IPS-20b (cell line): ENCODE measurements around the gene PPP2R2D.

Source experiments
- H3K27ac ChIP-seq: one replicate; pipeline ENCODE4 v1.5.1; 2013; ENCODE audit warnings: low read length
- H3K27me3 ChIP-seq: 2 replicates; pipeline ENCODE4 v1.6.1; 2013; ENCODE audit warnings: mild to moderate bottlenecking, low read length, inconsistent platforms; ENCODE audit not compliant: insufficient read depth
- H3K36me3 ChIP-seq: 2 replicates; pipeline ENCODE4 v1.6.1; 2013; ENCODE audit warnings: low read depth, mild to moderate bottlenecking, inconsistent platforms, low read length, moderate library complexity; ENCODE audit not compliant: insufficient read depth
- H3K4me1 ChIP-seq: 2 replicates; pipeline ENCODE4 v1.6.1; 2013; ENCODE audit warnings: mild to moderate bottlenecking, control low read depth, inconsistent platforms, low read length, moderate library complexity; ENCODE audit not compliant: insufficient read depth
- H3K4me3 ChIP-seq: 2 replicates; pipeline ENCODE4 v1.5.1; 2013; ENCODE audit warnings: mild to moderate bottlenecking, low read length, inconsistent platforms
- H3K9ac ChIP-seq: 2 replicates; pipeline ENCODE4 v1.6.1; 2013; ENCODE audit warnings: low read depth, mild to moderate bottlenecking, inconsistent platforms, low read length, moderate library complexity
- H3K9me3 ChIP-seq: 2 replicates; pipeline ENCODE4 v1.6.1; 2013; ENCODE audit warnings: mild to moderate bottlenecking, low read depth, low read length, inconsistent platforms; ENCODE audit not compliant: insufficient read depth

The PPP2R2D gene

DNA sequence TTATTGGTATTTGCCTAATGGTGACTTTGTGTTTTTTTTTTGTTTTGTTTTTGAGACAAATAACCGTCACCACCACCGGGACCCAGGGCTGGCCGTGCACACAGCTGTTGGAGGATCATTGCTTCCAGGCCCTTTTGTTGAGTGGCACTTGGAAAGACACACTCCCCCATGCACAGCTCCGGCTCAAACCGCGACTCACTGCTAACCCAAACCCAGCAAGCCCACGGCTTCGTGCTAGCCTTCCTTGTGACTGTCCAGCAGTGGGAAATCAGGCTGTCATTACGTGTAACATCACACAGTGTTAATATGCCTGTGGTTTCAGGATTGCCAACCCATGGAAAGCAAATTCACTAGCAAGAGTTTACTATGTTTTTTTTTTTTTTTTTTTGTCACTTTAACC is 63.5 kb downstream of the PPP2R2D start:
- Histone ChIP-seq H3K9ac (no peak overlapping the region), H3K27me3 (no peaks in the 10 kb centered on the region), H3K4me3 (no peak overlapping the region), H3K36me3 (peaks cover 26% of the 10 kb centered on the region), H3K27ac (no peak overlapping the region), H3K4me1 (no peaks in the 10 kb centered on the region), H3K9me3 (no peaks in the 10 kb centered on the region)

DNA sequence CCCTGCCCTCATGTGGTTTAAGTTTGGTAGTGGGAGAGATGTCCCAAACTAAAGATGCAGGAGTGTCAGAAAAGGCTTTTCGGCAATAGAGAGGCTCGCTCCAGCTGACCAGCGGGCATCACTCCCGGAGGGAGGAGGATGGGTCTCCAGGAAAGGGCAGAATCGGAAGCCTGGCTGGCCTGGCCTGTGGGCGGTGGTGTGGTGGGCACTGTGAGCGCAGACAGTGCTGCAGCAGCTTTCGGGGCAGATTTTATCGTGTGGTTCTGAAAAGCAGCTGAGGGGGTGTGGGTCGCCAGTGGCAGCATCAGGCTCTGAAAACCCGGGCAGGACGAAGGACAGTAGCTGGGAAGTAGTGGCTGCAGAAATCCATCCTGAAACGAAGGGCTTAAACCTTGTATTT is 68.1 kb downstream of the PPP2R2D start:
- H3K9ac ChIP-seq, result no peak overlapping the region
- H3K9me3 ChIP-seq, result no peaks in the 10 kb centered on the region
- no peaks in the 10 kb centered on the region for H3K27me3 ChIP-seq
- H3K27ac ChIP-seq, result no peak overlapping the region
- H3K4me3 ChIP-seq, result no peak overlapping the region
- peaks cover 45% of the 10 kb centered on the region for H3K36me3 ChIP-seq
- H3K4me1 ChIP-seq, result no peaks in the 10 kb centered on the region

DNA sequence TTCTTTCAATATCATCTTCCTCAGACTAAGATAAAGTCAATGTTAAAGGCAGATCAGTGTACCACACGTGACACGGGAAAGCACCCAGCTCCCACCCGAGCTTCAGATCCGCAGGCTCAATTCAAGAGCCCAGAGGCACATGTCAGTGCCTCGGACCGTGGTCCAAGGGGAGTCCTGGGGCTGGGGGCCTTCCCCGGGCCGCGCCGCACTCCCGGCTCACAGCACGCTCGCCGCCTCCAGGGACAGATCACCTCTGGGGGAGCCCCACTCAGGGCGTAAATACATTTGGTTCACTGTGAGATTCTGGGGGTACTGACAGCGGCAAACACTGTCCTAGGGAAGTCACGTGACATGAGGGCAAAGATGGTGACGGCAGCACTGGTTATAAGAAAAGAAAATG is 70.1 kb downstream of the PPP2R2D start:
- no peak overlapping the region for H3K4me3 ChIP-seq
- H3K9ac ChIP-seq, result no peak overlapping the region
- H3K27me3 ChIP-seq, result no peaks in the 10 kb centered on the region
- H3K27ac ChIP-seq, result no peak overlapping the region
- no peaks in the 10 kb centered on the region for H3K4me1 ChIP-seq
- H3K36me3 ChIP-seq, result peaks cover 45% of the 10 kb centered on the region
- H3K9me3 ChIP-seq, result no peaks in the 10 kb centered on the region

DNA sequence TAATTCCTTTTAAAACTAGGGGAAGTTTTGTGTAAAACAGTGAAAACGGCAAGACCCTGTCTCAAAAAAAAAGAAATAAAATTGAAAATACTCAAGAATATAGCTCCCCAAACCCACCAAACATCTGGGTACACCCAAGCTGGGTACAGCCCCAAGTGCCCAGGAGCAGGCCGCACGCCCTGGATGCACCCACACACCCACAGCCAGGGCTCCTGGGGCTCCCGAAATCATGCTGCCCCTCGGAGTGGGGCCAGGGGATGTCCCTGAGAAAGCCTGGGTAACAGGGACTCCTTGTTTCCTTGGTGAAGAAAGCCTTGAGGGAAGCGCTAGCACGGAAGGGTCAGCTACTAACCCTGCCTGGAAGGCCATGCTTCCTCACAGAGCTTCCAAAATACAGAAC is 70.8 kb downstream of the PPP2R2D start:
- Histone ChIP-seq H3K4me1 (no peaks in the 10 kb centered on the region), H3K36me3 (peaks cover 40% of the 10 kb centered on the region), H3K9ac (no peak overlapping the region), H3K4me3 (no peak overlapping the region), H3K27me3 (no peaks in the 10 kb centered on the region), H3K9me3 (no peaks in the 10 kb centered on the region), H3K27ac (no peak overlapping the region)

DNA sequence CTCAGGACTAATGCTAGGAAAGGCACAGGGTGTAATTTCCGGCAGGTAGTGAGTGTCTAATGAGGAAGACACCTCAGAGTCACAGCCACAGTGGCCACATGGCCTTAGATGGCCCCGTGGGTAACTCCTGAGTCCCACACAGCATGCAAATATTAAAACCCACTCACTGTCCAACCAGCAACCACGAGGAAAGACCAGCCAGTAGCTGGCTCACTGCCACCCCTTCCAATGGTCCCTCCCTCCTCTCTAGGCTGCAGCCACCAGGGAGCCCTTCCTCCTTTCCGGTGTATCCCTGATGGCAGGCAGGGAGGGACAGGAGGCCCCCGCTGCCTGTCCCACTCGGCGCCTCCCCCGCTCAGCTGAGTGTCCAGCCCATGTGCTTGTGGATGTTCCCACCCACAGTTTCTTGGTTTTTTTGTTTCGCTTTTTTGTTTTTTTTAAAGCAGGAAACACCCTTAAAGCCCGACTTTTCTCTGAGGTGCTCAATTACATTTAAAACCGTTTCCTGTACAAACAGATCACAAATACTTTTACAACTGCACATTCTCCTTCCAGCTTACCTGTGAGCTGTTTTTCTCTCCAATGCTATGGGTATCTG is 71.8 kb downstream of the PPP2R2D start:
- no peaks in the 10 kb centered on the region for H3K9me3 ChIP-seq
- H3K27ac ChIP-seq, result no peak overlapping the region
- H3K9ac ChIP-seq, result no peak overlapping the region
- no peak overlapping the region for H3K4me3 ChIP-seq
- no peaks in the 10 kb centered on the region for H3K27me3 ChIP-seq
- H3K4me1 ChIP-seq, result no peaks in the 10 kb centered on the region
- peaks cover 40% of the 10 kb centered on the region for H3K36me3 ChIP-seq

DNA sequence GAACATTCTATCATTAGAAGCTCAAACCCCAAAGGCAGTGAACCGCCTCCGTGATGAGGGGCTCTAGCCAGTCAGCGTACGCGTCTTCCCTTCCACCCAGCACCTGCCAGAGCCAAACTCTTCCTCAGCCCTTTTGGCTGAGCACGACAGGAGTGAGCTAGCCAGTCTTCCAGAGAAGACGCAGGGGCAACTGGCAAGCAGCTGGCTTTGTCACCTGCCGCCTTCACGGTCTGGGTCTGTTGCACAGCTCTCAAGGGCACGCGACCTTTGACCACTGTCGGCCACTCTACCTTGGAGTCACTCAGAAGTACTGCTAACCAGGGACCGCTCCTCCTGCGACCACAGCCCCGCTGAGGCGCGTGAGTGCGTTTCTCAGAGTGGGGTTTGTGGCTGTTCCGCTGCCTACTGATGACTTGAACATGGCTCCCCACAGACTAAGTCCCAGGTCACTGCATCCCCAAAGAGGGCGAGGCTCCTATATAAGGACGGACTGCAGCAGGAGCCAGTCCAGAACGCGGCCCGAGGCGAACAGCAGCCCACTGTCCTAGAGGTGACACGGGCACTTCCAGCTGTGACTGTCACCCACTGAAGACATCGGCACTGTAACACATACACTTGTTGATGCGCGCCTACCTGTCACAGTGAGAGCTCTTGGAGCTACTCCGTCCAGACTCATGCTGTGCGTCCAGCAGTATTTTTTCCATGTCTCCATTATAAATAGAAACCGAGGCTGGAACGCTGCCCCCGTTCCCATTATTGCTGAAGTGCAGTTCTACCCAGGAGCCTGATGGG is 72.5 kb downstream of the PPP2R2D start:
- Histone ChIP-seq H3K4me3 (no peak overlapping the region), H3K9ac (no peak overlapping the region)

DNA sequence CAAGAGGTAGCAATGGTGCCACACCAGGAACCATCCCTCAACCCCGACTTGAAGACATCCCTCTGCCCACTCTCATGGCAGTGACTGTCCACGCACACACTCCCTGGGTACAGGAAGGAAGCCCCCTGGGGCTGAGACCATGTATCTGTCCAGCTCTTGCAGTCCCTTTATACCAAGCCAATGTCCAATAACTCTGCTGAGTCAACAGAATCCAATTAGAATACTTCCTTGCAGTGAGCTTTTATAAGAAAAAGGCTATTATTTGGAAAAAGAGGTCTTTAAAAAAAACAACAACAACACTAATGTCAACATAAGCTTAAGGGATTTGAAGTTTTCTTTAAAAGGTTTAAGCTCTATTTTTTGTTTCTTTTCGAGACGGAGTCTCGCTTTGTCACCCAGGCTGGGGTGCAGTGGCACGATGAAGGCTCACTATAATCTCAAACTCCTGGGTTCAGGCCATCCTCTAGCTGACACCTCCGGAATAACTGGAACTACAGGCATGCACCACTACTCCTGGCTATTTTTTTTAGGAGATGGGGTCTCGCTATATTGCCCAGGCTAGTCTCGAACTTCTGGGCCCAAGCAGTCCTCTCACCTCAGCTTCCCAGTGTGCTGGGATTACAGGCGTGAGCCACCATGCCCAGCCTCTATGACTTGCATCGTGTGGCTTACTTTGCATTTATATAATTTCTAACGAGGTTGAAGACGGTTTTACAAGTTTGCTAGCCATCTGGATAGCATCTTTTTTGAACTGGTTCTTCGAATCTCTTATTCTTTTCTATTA is 73.4 kb downstream of the PPP2R2D start:
- Histone ChIP-seq H3K27me3 (peaks cover 11% of the 10 kb centered on the region; the same call in 1 of the 2 replicates), H3K4me3 (no peak overlapping the region), H3K27ac (no peak overlapping the region), H3K9ac (no peak overlapping the region), H3K9me3 (no peaks in the 10 kb centered on the region), H3K4me1 (peaks cover 16% of the 10 kb centered on the region), H3K36me3 (peaks cover 30% of the 10 kb centered on the region)

More for the DNA sequence above, 72.5 kb downstream of the PPP2R2D start:
- H3K27me3 ChIP-seq, result peaks cover 2% of the 10 kb centered on the region; the same call in 1 of the 2 replicates
- no peaks in the 10 kb centered on the region for H3K9me3 ChIP-seq
- H3K27ac ChIP-seq, result no peak overlapping the region
- H3K36me3 ChIP-seq, result peaks cover 38% of the 10 kb centered on the region
- peaks cover 7% of the 10 kb centered on the region; the same call in 1 of the 2 replicates for H3K4me1 ChIP-seq

DNA sequence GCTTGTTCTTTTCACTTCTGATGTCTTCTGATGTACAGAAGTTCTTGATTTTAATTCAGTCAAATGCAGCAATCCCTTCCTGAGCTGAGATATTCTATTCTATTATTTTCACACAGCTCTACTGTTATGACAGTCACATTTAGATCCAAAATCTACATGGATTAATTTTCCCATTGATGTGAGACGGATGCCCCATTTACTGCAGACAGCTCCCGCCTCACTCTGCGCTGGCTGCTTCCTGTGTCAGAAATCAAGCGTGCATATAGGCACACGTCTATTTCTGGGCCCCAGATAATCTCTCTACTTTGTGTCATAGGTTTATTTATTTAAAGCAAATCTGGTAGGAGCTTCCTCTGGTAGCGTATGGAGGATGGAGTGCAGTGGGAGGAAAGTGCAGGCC is 74.2 kb downstream of the PPP2R2D start:
- peaks cover 22% of the 10 kb centered on the region for H3K36me3 ChIP-seq
- no peak overlapping the region for H3K27ac ChIP-seq
- H3K27me3 ChIP-seq, result peaks cover 18% of the 10 kb centered on the region; the same call in 1 of the 2 replicates
- no peaks in the 10 kb centered on the region for H3K9me3 ChIP-seq
- no peak overlapping the region for H3K9ac ChIP-seq
- peaks cover 23% of the 10 kb centered on the region for H3K4me1 ChIP-seq
- H3K4me3 ChIP-seq, result no peak overlapping the region

DNA sequence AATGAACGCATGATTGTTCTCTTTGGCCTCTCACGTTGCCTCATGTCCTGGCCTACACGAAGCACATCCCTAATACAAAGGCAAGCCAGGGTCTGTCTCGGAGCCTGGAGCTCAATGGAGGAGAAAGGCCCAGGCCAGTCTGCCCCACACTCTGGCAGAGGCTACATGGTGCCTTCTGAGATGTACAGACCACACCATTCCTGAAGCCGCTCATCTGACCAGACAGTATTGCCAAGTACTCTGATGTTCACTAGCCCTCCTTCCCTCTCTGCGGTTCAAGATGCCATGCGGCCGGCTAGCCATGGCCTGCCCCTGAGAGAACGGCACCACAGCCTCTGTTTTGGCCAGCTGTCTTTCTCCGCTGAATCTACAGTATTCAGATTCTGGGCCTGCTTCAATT is 75.0 kb downstream of the PPP2R2D start:
- no peak overlapping the region for H3K9ac ChIP-seq
- peaks cover 23% of the 10 kb centered on the region; the same call in 1 of the 2 replicates for H3K27me3 ChIP-seq
- H3K27ac ChIP-seq, result no peak overlapping the region
- H3K36me3 ChIP-seq, result peaks cover 14% of the 10 kb centered on the region
- peaks cover 25% of the 10 kb centered on the region for H3K4me1 ChIP-seq
- no peaks in the 10 kb centered on the region for H3K9me3 ChIP-seq
- H3K4me3 ChIP-seq, result no peak overlapping the region

DNA sequence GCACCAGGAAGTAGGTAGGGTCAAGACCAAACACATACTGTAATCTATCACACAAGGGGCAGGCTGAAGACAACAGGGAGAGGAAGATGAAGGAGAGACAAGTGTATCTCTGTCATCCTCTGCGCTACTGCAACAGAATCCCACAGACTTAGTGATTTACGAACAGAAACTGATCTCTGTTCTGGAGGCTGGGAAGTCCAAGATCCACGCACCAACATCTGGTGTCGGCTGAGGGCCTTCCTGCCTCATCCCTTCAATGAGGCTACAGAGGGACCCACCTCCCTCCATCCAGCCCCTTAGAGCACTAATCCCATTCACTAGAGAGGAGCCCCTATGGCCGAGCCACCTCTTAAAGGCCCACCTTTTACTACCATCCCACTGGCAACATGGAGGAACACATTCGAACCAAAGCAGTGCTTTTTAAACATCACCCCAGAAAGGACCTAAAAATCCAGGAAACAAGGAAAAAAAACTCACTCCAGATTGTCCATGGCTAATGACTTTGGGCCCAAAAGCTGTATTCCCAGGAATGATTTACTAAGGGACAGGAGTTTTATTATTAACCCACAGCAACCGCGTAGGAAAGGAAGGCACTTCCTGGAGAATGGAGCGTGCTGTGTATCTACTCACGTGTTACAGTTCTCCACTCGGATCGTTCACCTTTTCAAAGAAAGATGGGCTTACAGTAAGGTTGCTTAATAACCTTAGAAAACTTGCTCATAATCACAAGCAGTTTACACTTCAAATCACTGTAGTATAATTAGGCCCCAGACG is 76.7 kb downstream of the PPP2R2D start:
- 0 out of 2 replicates have a peak, but pooled peaks cover 2% of the 10 kb centered on the region for H3K36me3 ChIP-seq
- H3K27me3 ChIP-seq, result peaks cover 35% of the 10 kb centered on the region
- peaks cover 28% of the 10 kb centered on the region for H3K4me1 ChIP-seq
- H3K27ac ChIP-seq, result no peak overlapping the region
- H3K9ac ChIP-seq, result no peak overlapping the region
- no peaks in the 10 kb centered on the region for H3K9me3 ChIP-seq
- H3K4me3 ChIP-seq, result no peak overlapping the region

DNA sequence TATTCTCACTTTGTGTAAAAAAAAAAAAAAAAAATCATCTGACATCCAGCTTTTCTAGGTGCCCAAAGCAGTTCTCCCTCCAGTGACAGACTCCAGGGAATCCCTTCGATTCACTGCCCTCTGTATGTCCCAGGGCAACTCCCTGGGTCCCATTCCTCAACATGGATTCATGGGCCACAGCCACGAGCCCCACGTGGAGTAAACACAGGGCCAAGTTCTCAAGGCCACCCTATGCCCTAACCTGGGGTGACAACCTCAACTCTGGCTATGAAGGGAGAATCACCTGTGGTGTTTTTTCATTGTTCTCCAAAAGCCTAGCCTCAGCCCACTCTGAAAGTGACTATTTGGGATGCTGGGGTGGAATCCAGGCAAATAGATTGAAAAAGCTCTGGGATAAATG is 77.6 kb downstream of the PPP2R2D start:
- H3K36me3 ChIP-seq, result no peaks in the 10 kb centered on the region
- no peak overlapping the region; the same call in 1 of the 2 replicates for H3K9ac ChIP-seq
- peaks cover 28% of the 10 kb centered on the region for H3K4me1 ChIP-seq
- peaks cover 44% of the 10 kb centered on the region for H3K27me3 ChIP-seq
- no peaks in the 10 kb centered on the region for H3K9me3 ChIP-seq
- no peak overlapping the region for H3K27ac ChIP-seq
- H3K4me3 ChIP-seq, result no peak overlapping the region
